HUES48 (cell line): ENCODE data around the gene SNTA1.

Source experiments
- H3K27ac ChIP-seq: one replicate; pipeline ENCODE4 v1.7.0; 2013; ENCODE audit warnings: low read depth, low read length, inconsistent platforms
- H3K27me3 ChIP-seq: 2 replicates; pipeline ENCODE4 v1.6.1; 2013; ENCODE audit warnings: mild to moderate bottlenecking, low read length; ENCODE audit not compliant: control insufficient read depth, insufficient read depth
- H3K36me3 ChIP-seq: 2 replicates; pipeline ENCODE4 v1.6.1; 2013; ENCODE audit warnings: low read length; ENCODE audit not compliant: control insufficient read depth, insufficient read depth
- H3K4me1 ChIP-seq: 2 replicates; pipeline ENCODE4 v1.6.1; 2013; ENCODE audit warnings: mild to moderate bottlenecking, low read length; ENCODE audit not compliant: control insufficient read depth, insufficient read depth
- H3K4me3 ChIP-seq: 2 replicates; pipeline ENCODE4 v1.5.1; 2013; ENCODE audit warnings: mild to moderate bottlenecking, low read depth, low read length
- H3K9ac ChIP-seq: 2 replicates; pipeline ENCODE4 v1.6.1; 2013; ENCODE audit warnings: mild to moderate bottlenecking, low read depth, low read length, moderate library complexity
- H3K9me3 ChIP-seq: 2 replicates; pipeline ENCODE4 v1.6.1; 2013; ENCODE audit warnings: low read length; ENCODE audit not compliant: control insufficient read depth, insufficient read depth

Gene SNTA1

DNA sequence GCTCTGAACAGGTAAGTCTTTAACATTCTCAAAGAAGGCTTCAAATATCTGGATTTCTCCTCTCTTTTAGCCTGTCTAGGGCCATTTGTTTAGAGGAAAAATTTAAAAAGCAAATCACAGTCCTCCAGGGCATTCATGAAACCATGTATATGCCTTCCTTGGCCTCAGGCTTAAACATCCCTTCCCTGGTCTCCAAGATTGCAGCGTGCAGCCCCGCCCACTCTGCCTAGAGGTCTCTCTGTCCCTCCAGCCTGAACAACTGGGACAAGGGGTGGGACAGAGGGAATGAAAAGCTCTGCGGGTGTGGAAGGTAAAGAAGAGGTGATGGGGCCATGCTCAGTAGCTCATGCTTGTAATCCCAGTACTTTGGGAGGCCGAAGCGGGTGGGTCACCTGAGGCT lies 36.5 kb upstream of the SNTA1 start:
- H3K4me3 ChIP-seq: no peak overlapping the region
- no peaks in the 10 kb centered on the region for H3K9me3 ChIP-seq
- no peak overlapping the region for H3K27ac ChIP-seq
- H3K36me3 ChIP-seq: no peaks in the 10 kb centered on the region
- no peak overlapping the region for H3K9ac ChIP-seq
- H3K4me1 ChIP-seq: peaks cover 11% of the 10 kb centered on the region
- no peaks in the 10 kb centered on the region for H3K27me3 ChIP-seq

DNA sequence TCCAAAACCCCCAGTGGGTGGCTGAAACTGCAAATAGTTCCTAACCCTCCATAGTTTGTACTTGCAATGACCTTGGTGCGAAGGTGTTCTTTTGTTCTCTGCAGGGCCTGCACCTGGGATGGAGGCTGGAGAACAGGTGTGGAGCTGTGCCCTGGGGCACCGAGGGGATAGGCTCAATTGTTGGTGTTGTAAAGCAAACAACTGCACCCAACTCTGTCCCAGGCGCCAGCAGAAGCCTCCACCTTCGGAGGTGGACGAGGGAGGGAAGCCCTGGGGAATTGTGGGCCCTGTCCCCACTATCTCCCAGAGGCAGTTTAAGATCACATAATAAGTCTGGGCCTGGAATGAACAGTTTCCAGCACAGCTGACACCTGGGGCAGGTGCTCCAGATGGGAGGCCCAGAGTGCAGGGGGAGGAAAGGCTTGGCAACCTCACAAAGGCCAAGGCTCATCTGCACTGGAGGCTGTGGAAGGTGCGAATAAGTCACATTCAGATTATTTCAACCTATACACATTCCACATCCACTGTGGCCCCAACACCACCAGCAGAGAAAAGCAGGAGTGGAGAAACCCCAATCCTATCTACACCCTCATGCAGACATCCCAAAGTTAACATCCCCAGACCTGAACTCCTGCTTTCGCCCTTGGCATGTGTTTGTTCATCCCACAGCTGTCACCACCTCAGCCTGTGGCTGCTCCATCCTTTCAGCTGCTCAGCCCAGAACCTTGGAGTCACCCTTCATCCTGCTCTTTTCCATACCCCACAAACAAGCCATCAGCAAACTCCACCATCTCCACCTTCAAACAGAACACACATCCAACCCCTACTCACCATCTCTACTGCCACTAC lies 34.0 kb upstream of the SNTA1 start:
- H3K9me3 ChIP-seq: no peaks in the 10 kb centered on the region
- no peak overlapping the region for H3K9ac ChIP-seq
- H3K27ac ChIP-seq: no peak overlapping the region
- no peaks in the 10 kb centered on the region for H3K36me3 ChIP-seq
- H3K4me1 ChIP-seq: peaks cover 11% of the 10 kb centered on the region
- no peaks in the 10 kb centered on the region for H3K27me3 ChIP-seq
- no peak overlapping the region for H3K4me3 ChIP-seq

DNA sequence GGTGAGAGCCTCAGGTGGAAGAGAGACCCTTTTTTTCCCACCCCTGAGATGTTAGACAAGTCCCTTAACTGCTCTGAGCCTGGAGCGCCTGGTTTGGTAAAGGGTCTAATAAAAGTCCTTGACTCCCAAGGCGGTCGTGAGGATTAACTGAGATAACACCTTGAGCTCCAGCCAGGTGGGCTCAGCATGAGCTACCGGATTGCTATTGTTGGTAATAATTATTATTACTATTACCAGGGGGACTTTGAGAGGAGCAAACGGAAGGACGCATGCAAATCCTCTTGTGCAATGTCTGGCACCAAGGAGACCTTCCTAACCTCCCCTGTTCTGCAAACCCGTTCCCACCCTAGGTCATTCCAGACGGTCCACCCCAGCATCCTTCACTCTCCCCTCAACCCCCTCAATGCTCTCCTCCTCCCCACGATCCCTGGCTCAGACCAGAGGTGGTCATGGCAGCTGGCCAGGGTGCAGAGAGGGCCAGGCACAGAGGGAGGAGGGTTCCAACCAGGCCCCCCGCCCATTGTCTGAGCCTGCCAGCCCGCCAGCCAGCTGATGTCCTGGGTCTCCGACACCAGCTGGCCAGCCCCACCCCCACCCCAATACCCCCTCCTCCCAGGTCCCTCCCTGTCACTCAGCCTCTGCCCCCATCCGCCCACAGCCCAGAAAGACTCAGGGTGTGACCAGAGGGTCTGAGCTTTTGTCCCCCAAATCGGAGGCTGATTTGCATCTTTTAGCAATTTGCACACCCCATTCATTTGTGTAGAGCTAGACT lies 32.0 kb upstream of the SNTA1 start:
- peaks cover 11% of the 10 kb centered on the region for H3K4me1 ChIP-seq
- no peak overlapping the region for H3K27ac ChIP-seq
- no peaks in the 10 kb centered on the region for H3K9me3 ChIP-seq
- H3K36me3 ChIP-seq: no peaks in the 10 kb centered on the region
- no peak overlapping the region for H3K4me3 ChIP-seq
- no peak overlapping the region for H3K9ac ChIP-seq
- no peaks in the 10 kb centered on the region for H3K27me3 ChIP-seq

DNA sequence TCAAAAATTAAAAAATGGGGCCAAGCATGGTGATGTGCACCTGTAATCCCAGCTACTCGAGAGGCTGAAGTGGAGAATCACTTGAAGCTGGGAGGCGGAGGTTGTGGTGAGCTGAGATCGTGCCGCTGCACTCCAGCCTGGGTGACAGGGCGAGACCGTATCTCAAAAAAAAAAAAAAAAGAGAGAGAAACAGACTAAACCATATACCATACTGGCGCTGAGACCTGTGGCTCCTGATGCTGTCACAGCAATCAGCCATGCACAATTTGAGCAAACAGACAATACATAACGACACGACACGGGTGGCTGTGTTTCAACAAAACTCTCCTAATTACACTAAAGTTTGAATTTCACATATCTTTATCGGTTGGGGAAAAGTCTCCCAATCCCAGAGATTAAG lies 31.4 kb upstream of the SNTA1 start:
- no peaks in the 10 kb centered on the region for H3K36me3 ChIP-seq
- H3K27me3 ChIP-seq: no peaks in the 10 kb centered on the region
- peaks cover 11% of the 10 kb centered on the region for H3K4me1 ChIP-seq
- no peak overlapping the region for H3K9ac ChIP-seq
- no peak overlapping the region for H3K4me3 ChIP-seq
- H3K9me3 ChIP-seq: no peaks in the 10 kb centered on the region
- no peak overlapping the region for H3K27ac ChIP-seq

DNA sequence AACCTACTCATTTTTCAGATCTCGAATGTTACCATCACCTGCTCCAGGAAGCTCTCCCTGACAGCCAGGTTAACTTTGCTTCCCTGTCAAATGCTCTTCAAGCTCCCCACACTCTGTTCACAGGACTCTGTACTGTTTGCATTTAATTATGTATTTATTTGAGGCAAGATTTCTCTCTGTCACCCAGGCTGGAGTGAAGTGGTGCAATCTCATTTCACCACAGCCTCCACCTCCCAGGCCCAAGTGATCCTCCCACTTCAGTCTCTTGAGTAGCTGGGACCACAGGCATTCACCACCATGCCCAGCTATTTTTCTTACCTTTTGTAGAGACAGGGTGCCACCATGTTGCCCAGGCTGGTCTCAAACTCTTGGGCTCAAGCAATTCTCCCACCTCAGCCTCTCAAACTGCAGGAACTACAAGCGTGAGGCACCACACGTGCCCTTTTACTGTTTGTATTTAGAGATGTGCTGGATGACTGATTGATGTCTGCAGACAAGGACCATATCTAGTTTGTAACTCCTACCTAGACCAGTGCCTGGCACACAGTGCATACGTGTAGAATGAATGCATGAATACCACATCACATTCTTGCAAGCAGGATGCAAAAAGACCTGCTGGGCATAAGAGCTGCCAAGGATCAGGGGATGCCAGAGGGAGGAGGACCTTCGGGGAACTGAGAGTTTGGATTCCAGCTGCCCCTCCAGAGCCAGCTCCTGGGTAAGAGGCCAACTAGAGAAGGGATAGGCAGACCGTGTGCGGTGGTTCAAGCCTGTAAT lies 30.7 kb upstream of the SNTA1 start:
- Histone ChIP-seq H3K9me3 (no peaks in the 10 kb centered on the region), H3K4me1 (peaks cover 11% of the 10 kb centered on the region), H3K36me3 (no peaks in the 10 kb centered on the region), H3K27ac (no peak overlapping the region), H3K4me3 (no peak overlapping the region), H3K9ac (no peak overlapping the region), H3K27me3 (no peaks in the 10 kb centered on the region)

DNA sequence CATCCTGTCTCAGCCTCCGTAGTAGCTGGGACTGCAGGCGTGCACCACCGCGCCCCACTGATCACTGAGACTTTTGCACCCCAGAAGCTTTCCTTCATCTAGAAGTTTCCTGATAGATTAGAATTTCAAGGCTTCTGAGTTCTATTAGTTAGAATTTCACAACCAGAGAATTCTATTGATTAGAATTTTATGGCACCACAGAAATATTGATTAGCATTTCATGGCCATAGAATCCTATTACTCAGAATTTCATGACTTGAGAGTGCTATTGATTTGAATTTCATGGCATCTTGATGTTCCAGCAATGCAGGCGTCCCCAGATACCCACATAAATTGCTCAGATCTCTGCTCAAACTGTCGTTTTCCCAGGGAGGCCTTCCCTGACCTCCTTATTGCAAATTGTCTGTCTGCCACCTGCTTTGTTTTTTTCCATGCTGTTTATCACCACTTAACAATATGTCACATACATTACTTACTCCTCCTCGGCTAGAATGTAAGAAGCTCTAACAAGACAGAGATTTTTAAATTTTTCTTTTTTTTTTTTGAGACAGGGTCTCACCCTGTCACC lies 29.4 kb upstream of the SNTA1 start:
- Histone ChIP-seq H3K4me1 (peaks cover 11% of the 10 kb centered on the region), H3K9me3 (no peaks in the 10 kb centered on the region), H3K27me3 (no peaks in the 10 kb centered on the region), H3K4me3 (no peak overlapping the region), H3K27ac (no peak overlapping the region), H3K9ac (no peak overlapping the region), H3K36me3 (no peaks in the 10 kb centered on the region)

DNA sequence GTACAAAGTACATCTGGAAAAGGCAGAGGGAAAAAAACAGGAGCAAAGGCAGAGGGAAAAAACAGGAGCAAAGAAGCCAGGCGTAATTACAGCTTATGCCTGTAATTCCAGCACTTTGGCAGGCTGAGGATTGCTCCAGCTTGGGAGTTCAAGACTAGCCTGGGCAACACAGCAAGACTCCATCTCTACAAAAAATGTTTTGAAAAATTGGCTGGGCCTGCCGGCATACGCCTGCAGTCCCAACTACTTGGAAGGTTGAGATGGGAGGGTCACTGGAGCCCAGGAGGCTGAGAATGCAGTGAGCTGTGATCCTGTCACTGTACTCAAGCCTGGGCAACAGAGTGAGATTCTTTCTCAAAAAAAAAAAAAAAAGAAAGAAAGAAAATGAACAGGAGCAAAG lies 27.3 kb upstream of the SNTA1 start:
- H3K4me3 ChIP-seq: no peak overlapping the region
- H3K9ac ChIP-seq: no peak overlapping the region
- H3K36me3 ChIP-seq: no peaks in the 10 kb centered on the region
- no peaks in the 10 kb centered on the region for H3K27me3 ChIP-seq
- peaks cover 7% of the 10 kb centered on the region for H3K4me1 ChIP-seq
- no peaks in the 10 kb centered on the region for H3K9me3 ChIP-seq
- no peak overlapping the region for H3K27ac ChIP-seq

DNA sequence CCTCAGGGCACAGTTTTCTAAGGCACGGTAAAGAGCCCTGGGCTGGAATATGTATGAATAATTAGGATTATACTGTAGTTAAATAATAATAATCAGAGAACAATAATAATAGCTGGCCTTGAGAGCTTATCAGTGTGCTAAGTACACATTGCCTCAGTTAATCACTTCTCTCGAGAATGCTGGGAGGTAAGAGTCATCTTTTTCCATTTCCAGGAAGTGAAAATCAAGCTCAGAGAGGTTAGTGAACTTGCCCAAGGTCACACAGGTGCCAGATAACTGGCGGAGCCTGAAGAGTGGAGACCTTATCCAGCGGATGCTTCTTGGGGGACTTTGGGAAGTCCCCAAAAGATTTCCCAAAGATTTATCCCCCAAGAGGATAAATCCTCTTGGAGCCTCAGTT lies 26.9 kb upstream of the SNTA1 start:
- Histone ChIP-seq H3K9ac (no peak overlapping the region), H3K27ac (no peak overlapping the region), H3K4me1 (peaks cover 4% of the 10 kb centered on the region)

DNA sequence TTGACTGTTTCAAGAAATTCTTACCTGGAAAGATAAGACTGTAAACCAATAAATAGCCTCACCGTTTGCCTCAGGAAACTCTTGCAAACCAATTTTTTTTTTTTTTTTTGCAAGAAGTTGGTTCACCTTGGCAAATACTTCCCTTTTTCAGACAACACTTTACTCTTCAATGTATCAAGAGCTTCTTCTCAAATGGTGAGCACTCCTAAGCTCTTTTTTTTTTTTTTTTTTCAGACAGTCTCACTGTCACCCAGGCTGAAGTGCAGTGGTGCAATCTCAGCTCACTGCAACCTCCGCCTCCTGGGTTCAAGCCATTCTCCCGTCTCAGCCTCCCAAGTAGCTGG lies 22.7 kb upstream of the SNTA1 start:
- Histone ChIP-seq H3K27ac (no peak overlapping the region), H3K4me3 (no peak overlapping the region), H3K9ac (no peak overlapping the region), H3K9me3 (no peaks in the 10 kb centered on the region), H3K4me1 (no peaks in the 10 kb centered on the region), H3K36me3 (no peaks in the 10 kb centered on the region), H3K27me3 (no peaks in the 10 kb centered on the region)

More for the DNA sequence above, 26.9 kb upstream of the SNTA1 start:
- no peaks in the 10 kb centered on the region for H3K27me3 ChIP-seq
- no peak overlapping the region for H3K4me3 ChIP-seq
- H3K9me3 ChIP-seq: no peaks in the 10 kb centered on the region
- no peaks in the 10 kb centered on the region for H3K36me3 ChIP-seq

DNA sequence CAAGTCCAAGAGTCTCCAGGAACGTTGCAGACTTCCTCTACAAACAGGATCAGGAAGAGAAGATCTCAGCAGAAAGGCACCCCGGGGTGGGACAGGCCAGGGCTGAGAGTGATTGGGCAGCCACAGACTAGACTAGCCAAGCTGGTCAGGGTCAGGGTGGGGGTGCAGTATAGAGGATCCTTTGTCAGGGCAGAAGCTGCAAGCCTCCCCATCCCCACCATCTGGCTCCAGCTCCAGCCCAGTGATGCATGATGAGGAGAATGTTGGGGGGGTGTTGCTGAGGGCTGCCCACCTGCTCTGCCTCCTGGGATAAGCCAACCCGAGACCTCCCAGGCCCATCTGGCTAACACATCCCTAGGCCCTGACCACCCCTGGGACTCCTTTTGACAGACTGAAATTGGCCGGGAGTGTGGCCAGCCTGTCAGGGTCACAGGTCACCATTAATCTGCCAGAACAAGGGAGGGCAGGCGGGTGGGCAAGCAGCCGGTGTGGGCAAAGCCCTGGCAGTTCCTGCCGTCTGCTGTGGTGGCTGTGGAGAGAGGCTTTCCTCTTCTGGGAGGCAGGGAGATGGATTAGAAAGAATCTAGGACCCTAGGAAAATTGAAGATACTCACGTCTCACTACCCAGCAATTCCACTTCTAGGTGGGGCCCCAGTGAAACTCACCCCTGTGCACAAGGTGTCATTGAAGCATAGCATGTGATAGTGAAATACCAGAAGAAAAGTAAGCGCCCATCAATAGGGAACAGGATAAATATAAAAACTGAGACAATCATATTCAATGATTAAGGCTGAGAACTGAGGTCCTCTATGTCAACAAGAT lies 22.1 kb upstream of the SNTA1 start:
- Histone ChIP-seq H3K4me1 (no peaks in the 10 kb centered on the region), H3K9ac (no peak overlapping the region), H3K9me3 (no peaks in the 10 kb centered on the region), H3K36me3 (no peaks in the 10 kb centered on the region), H3K4me3 (no peak overlapping the region), H3K27me3 (no peaks in the 10 kb centered on the region), H3K27ac (no peak overlapping the region)
